COR-L47 (cell line): ENCODE data around the gene EN2.
"Not testable (repeated sequence)": the region's sequence is repeated elsewhere in the genome, so short reads cannot be mapped to it uniquely, and the experiment has no call there.

ENCODE experiments used
- DNase-seq: peaks from one replicate; lab custom pipeline; 2025; lab: John Stamatoyannopoulos, UW

The EN2 gene

DNA sequence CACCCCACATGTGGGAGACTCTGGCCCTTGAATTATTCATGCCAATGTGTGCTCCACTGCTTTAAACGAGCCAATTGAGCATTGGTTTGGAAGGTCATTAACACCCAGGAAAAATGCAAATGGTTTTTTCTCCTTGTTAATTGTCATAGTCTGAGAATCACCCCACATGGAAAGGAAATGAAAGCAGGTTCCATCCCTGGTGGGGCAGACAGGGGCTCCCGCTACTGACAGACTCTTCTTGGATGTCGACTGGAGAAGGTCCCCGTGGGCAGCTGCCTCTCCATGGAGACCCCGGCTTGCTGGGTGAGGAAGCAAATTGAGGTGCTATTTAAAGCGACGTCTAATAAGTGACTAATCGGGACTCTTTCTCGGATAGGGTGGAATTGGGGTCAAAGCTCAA lies 32.0 kb upstream of the EN2 start:
- DNase-seq, result no peak

DNA sequence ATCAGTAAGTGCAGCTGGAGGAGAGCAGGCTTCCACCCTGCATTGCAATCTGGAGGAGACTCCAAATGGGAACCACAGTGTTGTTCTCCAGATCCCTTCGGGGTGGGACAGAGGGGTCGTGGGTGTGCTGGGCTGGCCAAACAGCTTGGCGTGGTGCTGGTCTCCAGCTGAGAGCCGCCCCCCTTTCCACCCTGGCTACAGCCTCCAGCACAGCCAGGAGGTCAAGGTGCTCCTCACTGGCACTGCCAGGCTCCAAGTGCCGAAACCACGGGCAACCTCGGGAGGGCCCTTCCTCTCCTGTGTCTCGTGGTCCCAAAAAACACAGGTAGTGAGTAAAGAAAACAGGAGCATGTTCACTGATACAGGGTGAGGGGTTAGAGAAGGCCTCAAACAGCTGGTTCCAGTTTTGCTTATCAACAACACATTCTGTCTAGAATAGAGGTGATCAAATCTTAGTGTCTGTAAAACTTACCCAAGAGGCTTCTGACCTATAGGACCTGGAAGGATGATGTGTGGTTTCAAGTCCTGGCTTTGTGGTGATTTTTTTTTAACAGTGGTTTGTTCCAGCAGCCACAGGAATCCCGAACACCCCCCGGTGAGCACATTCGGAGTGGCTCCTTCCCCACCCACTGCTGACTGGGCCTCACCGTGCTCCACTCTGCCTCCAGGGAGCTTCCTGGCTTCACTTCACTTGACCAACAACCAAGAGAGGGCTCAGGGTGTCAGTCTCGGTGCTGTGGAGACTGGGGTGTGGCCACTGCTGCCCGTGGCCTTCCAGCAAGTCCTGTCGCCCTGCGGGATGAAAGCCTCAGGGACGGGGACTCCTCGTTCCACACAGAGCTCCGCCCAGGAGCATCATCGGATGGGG lies 31.2 kb upstream of the EN2 start:
- DNase-seq, result no peak

DNA sequence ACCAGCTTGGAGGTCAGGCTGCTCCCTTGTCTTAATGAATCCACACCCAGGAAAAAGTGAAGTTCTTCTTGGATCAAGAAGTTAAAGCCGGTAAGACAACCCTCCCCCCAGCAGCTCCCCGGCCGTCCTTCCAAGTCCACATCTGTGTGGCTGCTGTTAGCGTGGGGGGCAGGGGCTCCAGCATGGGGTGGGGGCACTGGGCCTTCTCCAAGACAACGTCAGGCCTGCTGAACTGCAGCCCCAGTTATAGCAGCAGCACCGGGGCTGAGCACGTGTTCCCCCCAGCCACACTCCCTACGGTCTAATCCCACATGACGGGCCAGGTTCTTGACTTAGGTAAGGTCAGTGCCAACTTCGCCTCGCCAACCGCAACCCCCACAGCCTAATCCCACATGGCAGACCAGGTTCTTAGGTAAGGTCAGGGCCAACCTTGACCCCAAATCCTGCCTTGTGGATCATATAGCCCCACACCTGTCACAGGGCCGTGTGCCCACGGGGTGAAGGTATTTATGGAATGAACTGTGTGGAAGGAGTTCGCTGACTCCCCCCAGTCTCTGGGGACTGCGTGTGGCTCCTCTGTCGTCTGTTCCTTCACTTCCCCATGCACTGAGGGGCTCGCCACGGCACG lies 30.4 kb upstream of the EN2 start:
- DNase-seq, result no peak

DNA sequence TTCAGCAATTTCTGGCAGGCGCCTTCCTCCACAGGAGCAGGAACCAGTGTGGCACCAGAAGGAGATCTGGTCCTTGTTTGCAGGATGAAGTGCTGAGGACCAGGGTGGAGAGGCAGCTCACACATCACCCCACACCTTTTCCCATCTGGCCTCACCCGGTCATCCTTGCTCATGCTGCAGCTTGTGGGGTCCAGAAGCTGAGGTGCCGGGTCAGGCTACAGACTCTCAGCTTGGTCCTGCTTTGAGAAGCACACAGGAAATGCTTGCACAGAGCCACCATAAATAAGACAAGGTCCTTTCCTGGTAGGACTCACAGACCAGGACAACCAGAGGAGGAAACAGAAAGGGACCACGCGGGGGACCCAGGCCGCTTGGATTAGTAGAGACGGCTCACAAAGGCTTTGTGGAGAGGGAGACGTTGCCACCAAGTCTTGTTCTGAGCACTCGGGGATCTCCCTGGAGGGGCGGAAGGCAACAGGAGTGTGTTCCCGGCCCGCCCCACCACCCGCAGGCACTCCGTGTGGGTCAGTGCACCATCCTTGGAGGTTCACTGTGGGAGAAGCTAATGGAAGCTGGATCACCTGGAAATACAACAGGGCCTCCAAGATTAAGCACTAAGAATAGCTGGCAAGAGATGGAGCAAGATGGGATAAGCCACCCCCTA lies 29.6 kb upstream of the EN2 start:
- no peak for DNase-seq

DNA sequence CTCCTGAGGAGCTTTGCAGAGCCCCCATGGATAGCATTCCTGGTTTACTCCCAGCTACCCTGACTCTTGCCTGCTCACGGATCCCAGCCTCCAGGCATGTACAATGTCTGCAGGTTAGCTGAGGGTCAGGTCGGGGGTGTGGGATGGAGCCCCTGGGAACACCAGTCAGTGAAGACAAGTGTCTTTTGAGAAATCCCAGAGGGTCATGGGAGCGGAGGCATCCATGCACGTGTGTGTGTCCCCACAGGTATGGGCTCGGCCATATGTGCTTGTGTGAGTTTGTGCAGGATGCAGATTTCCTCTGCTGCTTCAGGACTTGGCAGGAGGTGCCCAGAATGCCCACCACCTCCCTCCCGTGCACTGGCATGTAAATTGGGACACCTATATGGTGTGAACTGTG lies 28.3 kb upstream of the EN2 start:
- DNase-seq, result no peak

DNA sequence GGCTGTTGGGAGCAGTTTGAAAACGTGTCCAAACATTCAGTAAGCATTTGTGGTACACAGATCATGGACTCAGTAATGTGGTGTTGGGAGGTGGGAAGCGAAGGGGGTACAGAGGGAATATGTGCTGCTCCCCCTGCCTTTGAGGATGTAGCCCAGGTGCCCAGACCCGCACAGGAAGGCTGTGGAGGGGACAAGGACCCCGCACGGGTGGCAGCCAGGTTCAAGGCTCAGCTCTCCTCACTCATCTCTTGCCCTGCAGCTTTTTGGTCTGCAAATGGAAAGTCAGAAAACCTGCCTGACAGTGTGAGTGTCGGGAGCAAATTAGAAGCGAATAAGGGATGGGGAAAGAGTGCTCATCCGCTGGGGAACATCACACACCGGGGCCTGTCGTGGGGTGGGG lies 27.3 kb upstream of the EN2 start:
- DNase-seq, result no peak

DNA sequence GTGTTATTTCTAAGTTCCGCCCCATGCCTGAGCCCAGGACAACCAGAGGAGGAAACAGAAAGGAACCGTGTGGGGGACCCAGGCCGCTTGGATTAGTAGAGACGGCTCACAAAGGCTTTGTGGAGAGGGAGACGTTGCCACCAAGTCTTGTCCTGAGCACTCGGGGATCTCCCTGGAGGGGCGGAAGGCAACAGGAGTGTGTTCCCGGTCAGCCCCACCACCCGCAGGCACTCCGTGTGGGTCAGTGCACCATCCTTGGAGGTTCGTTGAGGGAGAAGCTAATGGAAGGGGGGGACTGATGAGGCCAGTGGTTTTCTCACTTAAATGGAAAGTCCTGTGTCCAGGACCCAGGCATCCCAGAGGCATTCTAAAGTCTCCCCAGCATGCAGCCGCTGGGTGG lies 26.7 kb upstream of the EN2 start:
- DNase-seq, result no peak

DNA sequence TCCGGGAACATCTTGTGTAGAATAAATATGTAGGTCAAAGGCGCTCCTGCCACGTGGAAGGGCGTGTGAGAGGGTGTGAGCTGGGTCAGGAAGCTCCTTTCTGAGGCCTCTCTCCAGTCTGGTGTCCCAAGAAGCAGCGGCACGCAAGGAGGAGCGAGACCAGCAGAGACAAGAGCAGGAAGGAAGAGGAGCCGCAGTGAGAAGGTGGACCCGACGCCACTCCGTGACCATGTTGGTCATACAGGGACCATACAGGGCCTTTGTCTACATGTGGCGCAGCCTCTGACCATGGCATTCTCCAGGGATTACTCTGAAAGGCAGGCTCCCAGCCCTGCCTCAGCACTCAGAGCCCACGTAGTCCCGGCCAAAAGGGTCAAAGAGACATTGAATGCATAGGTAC lies 26.2 kb upstream of the EN2 start:
- DNase-seq, result no peak

DNA sequence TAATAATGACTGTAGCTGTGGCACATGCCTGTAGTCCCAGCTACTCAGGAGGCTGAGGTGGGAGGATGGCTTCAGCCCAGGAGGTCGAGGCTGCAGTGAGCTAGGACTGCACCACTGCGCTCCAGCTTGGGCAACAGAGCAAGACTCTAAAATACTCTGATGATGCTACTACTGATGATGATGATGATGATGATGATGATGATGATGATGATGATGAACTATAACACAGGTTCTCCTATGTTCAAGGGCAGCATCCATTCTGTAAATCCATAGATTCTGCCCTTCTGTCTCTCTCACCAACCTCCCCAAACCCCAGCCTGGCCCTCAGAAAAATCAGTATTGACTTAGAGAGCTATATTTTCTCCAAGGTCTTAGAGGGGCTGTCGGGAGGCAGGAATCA lies 22.8 kb upstream of the EN2 start:
- DNase-seq, result no peak

DNA sequence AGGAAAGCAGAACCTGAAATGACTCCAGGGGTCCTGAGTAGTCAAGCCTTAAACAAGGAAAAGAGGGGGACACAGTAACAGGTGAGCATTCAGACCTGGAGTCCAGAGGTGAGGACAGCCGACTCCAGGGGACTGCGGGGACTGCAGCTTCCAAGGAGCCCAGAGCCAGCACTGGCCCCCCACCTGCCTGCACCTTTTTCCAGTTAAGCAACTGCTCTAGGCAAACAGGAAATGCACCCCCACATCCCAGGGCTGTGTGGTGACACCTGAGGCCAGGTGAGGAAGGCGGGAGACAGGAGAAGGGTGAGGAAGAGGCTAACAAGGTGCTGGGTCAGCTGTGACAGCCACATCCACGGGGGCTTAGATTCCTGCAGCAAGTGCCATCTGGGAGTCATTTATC lies 20.1 kb upstream of the EN2 start:
- DNase-seq, result no peak

DNA sequence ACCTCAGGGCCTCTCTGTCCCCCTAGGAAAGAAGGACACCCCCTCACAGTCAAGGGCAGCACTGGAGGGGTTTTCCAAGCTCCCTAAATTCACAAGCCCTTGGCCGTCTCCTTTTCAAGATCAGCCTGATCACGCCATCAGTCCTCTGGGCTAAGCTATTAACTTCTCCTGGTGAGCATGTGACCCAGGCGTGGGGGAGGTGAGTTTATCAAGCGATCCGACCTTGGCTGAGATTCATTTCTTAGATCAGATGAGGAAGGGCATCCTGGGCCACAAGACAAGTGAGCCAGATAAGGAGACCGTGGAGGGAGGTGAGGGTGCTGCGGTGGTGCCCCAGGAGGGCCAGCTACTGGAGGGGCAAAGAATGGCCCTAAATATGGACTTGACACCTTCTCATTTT lies 19.2 kb upstream of the EN2 start:
- no peak for DNase-seq

DNA sequence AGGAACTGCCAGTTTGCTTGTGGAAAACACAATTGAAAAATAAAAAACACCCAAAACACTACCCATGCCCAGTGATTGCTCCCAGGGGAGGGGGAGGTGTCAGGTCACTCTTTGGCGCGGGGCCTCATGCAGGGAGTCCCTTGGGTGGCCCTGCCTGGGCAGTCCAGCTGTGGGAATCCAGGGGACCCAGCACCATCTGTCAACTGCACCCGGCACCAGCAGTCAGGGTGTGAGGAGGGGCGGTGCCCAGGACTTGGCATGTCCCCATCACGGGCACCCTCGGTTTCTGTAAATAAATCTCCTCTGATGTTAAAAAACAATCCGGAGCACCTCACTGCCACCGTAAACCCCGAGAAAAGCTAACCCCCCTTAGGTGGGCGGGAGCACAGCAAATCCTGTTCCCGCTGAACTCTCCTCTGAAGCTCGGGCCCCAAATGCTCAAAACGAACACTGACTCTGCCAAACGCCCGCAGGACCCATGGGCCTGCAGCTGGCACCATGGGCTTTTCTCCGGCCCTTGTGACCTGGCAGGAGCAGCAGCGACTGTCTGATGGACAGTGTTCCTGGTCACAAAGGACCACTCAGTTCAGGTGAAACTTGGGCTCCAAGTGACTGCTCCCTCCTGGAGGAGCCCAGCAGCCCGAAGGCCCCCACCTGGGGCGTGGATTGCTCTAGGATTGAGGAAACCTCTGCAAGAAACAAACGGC lies 18.5 kb upstream of the EN2 start:
- no peak for DNase-seq

DNA sequence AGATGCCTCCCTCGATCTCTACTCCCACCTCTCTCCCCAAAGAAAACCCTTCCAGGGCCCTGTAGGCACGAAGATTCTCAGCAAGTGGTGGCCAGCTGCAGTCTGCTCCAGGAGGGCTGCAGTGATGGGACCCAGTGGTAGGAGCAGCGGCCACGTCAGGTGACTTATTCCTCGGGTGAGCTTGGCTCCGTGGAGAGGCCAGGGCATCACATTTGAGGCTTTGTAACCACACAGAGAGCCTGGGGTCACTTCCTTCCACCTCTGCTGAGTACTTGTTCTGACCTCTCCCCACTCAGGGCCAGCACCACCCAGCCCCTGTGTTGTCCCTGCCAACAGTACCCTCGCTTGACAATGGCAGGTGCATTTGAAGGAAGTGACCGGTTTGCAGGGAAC lies 17.9 kb upstream of the EN2 start:
- DNase-seq, result no peak

DNA sequence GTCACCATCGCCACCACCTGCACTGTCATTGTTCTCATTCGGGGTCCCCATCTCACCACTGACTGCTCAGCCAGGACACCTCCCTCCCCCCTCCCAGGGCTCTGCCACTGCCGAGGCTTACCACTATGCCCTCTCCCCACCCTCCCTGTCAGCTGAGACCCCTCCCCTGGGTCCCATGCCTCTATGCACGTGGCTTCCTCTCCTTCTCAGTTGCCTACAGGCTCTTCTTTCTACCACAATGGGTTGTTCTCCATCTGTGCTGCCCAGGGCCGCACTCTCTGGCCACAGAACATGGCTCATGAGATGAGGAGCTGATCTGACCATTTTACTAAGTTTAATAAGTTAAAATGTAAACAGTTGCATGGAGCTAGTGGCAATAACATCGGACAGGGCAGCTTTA lies 16.1 kb upstream of the EN2 start:
- no peak for DNase-seq

DNA sequence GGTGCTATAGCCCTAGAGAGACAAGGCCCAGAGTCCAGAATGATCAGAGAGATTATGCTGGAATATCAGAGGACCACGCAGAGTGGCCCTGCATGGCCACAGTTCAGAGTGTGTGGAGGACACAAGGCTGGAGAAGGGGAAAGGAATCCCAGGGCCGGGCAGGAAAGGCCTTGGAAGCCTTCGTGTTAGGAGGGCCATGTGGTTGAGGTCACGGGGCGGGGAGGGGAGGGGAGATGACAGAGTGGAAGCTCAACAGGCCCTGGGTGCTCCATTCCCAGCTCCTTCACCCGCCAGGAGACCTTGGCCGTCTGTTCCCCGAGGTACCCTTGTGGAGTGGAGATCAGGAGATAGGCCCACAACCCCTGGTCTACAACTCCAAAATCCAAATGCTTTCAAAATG lies 13.2 kb upstream of the EN2 start:
- no peak for DNase-seq

DNA sequence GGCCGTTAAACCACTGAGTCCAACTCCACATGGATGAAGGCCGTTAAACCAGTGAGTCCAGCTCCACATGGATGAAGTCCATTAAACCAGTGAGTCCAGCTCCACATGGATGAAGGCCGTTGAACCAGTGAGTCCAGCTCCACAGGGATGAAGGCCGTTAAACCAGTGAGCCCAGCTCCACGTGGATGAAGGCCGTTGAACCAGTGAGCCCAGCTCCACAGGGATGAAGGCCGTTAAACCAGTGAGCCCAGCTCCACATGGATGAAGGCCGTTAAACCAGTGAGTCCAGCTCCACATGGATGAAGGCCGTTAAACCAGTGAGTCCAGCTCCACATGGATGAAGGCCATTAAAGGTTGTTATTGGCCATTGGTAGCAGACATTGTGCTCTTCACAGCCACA lies 12.3 kb upstream of the EN2 start:
- not testable (repeated sequence) for DNase-seq

DNA sequence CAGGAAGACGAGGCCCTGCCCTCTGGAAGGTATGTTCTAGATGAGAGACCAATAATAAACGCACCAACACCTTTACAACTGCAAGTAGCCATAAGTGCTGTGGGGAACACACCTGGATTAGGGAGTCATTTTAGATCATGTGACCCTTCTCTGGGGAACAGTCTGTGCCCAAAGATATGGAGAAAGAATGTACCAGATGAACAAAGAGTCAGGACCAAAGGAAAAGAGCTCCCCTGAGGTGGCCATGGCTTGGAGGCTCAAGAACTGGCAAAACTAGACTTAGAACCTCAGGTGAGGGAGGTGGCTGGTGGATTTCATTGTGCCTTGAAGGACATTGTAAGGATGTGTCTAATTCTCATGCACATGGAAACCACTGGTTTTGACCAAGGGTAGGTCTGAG lies 10.3 kb upstream of the EN2 start:
- DNase-seq, result no peak

DNA sequence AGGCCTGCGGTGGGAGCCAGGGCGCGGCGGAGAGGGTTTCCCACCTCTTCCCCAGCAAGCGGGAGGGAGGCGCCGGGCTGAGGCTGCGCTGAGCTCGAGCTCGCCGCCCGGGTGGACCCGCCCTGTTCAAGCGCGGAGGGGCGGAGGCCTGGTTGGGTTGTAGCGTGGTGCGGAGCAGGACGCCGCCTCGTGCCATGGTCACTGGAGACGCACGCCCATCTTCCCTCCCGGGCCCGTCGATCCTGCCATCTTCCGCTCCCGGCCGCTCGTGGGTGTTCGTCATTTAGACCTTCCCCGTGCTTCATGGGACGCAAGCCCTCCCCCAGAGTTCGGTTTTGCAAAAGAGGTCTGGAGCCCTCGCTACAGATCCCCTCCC lies 9.3 kb upstream of the EN2 start:
- DNase-seq, result peak; percentile 33

DNA sequence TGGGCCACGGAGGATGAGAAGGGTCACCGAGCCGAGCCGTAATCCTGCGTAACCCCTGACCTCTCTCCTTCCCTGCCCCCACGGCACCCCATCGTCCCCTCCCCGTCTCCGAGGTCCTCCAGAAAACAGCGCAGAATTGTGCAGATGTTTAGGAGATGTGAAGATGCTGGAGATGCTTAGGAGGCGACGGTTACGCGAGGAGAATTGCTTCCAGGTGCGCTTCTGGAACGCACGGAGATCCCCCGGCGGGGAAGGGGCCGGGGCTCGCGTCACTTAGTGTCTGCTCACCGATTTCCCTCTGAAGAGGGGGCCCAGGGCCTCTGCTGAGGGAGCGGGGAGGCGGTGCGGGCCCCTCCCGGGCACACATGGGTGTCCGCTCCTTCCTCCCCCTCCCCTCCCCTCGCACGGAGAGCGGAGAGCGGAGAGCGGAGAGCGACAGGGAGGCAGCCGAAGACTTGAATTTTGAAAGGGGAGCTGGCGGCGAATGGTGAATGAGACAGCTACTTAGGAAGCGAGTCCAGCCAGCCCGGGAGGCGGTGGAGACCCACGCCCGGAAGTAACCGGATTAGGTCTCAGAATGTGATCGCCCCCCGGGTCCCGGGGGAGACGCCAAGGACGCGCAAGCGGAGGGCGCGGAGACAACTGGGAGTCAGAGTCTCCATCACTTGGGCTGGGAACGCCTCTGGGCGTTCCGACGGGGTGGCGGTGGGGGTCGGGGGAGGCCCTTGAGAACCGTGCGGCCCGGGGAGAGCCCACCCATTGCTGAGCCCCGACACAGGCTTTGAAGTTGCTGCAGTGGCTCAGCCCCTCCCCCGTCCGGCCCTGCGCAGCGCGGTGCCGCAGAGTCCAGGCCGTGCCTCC lies 8.7 kb upstream of the EN2 start:
- no peak for DNase-seq

DNA sequence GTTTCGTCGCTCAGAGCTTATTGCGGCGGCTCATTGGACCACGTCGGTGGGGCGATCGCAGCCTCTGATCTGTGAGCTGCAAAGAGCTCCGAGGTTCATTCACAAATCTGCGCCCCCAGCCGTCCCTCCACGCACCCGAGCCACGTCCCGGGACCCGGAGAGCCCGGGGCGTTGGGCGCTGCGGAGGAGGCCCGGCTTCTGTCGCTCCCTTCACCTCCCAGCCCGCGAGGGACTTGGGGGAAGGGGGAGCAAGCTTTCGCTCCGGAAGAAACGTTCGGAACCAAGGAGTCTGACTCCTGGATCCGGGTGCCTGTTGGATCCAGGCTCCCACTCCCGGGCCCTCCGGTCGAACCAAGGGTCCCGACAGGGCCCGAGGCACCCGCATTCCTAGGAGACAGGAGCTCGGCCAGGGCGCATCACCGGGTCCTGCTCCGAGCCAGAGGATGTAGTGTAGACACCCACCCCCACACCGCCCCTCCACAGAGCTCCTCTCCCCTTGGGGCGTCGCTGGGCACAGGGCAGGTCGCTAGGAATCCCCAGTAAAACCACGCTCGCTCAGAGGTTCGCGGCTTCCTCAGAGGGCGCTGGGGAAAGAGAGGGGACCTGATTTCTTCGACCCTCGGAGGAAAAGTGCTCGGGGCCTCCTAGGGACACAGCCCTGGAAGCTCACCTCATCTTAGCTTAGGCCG lies 7.9 kb upstream of the EN2 start:
- DNase-seq, result no peak

DNA sequence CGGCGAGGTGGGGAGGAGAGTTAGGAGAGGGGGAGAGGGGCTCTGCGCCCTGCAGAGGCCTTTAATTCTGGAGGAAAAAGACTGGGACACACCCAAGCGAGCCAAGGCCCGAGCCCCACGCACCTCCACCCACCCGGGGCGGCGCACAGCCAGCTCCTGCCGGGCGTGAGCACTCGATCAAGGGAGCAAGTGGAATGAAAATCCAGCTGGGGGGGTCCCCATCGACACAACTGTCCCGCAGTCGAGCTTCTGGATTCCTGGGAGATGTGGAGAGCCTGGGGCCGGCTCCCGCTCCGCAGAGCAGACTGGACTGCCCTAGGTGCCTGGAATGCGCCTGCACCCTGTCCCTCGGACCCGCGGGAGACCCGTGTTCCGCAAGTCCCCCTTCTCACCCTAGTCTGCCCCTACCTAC lies 7.4 kb upstream of the EN2 start:
- no peak for DNase-seq
